Thyroid gland (tissue), 4 donors: ENCODE measurements around the gene CLIC1.

Experiments
- POLR2A ChIP-seq, 2 donors: fragments of 450-650 bp; IDR thresholded peaks; one replicate each; pipeline ENCODE4 v1.6.1; 2017; ENCODE audit warnings: antibody characterized with exemption in 2 of 2, mild to moderate bottlenecking in 2 of 2, moderate library complexity in 1 of 2
- TF ChIP-seq, protein P1 (sequence below), 6 experiments: fragments of 200-600 bp in 3 of 6; fragments of 450-650 bp in 3 of 6; sonication (generic) in 3 of 6; IDR thresholded peaks; one replicate each; pipeline ENCODE4 v1.5.1; 2016 to 2019; ENCODE audit warnings: antibody characterized with exemption in 6 of 6, mild to moderate bottlenecking in 2 of 6, inconsistent platforms in 1 of 6, moderate library complexity in 1 of 6

DNA sequence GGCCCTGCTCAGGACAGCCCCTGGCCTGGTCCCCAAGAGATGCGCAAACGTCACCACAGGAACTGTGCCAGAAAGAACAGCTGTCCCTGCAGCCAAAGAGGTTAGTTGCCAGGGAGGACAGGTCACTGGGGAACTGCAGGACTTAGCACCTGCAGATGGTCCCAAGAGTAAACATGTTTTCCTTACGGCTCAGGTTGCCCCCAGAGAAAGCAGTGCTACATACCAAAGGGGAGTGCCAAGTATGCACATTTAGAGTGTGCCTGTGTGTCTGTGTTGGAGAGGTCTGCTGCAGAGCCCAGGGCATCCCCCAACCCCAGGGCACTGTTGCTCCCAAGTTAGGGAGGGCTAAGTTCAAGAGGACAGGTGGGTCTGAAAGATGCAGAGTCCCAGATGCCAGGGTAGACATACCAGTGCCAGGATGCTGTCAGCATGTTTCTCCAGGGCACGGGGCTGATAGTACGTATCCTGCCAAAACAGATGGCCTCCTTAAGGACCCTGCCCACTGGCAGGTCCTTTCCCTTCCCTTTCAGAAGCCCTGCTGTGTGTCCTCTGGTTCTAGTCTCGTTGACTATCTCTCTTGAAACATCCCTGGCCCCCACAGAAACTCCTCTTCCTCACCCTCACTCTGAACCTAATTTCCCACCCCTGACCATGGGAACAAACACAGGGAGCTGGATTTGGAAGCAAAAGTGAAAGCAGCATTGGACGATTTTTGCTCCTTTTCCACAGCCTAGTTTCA lies 34.5 kb downstream of the CLIC1 start:
- no peak for TF ChIP-seq POLR2A (IDR thresholded peaks at IDR 0.05)
- TF ChIP-seq, protein P1, sequence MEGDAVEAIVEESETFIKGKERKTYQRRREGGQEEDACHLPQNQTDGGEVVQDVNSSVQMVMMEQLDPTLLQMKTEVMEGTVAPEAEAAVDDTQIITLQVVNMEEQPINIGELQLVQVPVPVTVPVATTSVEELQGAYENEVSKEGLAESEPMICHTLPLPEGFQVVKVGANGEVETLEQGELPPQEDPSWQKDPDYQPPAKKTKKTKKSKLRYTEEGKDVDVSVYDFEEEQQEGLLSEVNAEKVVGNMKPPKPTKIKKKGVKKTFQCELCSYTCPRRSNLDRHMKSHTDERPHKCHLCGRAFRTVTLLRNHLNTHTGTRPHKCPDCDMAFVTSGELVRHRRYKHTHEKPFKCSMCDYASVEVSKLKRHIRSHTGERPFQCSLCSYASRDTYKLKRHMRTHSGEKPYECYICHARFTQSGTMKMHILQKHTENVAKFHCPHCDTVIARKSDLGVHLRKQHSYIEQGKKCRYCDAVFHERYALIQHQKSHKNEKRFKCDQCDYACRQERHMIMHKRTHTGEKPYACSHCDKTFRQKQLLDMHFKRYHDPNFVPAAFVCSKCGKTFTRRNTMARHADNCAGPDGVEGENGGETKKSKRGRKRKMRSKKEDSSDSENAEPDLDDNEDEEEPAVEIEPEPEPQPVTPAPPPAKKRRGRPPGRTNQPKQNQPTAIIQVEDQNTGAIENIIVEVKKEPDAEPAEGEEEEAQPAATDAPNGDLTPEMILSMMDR (IDR thresholded peaks at IDR 0.05) = no peak
